ENCODE measurements around the gene MISP. TPM values are rescaled to one million over a fixed set of nuclear protein-coding genes. Genes with fewer than 3 reads are reported as not detected.
A peak's percentile ranks its signal among the peaks of the same experiment; 100 is the strongest.

MISP gene
- total and polyA plus RNA-seq, 9 of the 15 experiments (the other 6 are each of a cell fraction or from before 2014, with no cell fraction given) = 0.04 to 0.29 (median 0.05) TPM; not detected in 5

GRCh38 chr19:791567-792305, 40.8 kb downstream of the MISP start (continued):
- no peak for TF ChIP-seq ZNF398 (CRISPR knock-in tag; IDR thresholded peaks at IDR 0.05)
- no peak for TF ChIP-seq RB1 (IDR thresholded peaks at IDR 0.05; ENCODE audit: low read depth)
- TF ChIP-seq POLR2AphosphoS5 (IDR thresholded peaks at IDR 0.05; ENCODE audit: control insufficient read depth, insufficient read depth, low read depth, low read length) = peak; percentile 65
- TF ChIP-seq MLX (CRISPR knock-in tag; conservative IDR thresholded peaks at IDR 0.05) = no peak
- no peak for TF ChIP-seq ZNF124 (CRISPR knock-in tag; IDR thresholded peaks at IDR 0.05)
- TF ChIP-seq NFYB (IDR thresholded peaks at IDR 0.05; ENCODE audit: extremely low read depth, insufficient read length) = no peak
- no peak for TF ChIP-seq ZNF318 (IDR thresholded peaks at IDR 0.05; ENCODE audit: borderline replicate concordance in 1 of 2, low read depth in 1 of 2)
- TF ChIP-seq HDAC2 (IDR thresholded peaks at IDR 0.05) = no peak
- TF ChIP-seq ARID3A (IDR thresholded peaks at IDR 0.05; ENCODE audit: borderline replicate concordance, low read depth, low read length) = no peak
- TF ChIP-seq TCF7 (IDR thresholded peaks at IDR 0.05; ENCODE audit: borderline replicate concordance) = no peak
